Keratinocyte (primary cell): ENCODE measurements around the gene BATF2.

Source experiments
- CTCF ChIP-seq, 3 experiments: IDR thresholded peaks in 1 of 3; conservative IDR thresholded peaks in 1 of 3; optimal IDR thresholded peaks in 1 of 3; 2 replicates in 2 of 3; 3 replicates in 1 of 3; pipeline versions ENCODE3 to v1.5.1; 2011; ENCODE audit warnings: low read length in 3 of 3, mild to moderate bottlenecking in 3 of 3, moderate library complexity in 2 of 3, control low read depth in 1 of 3, inconsistent platforms in 1 of 3; ENCODE audit not compliant: insufficient read depth in 2 of 3; ENCODE audit errors: extremely low read depth in 1 of 3
- EZH2 ChIP-seq: IDR thresholded peaks from one replicate; pipeline ENCODE4 v1.6.1; 2012; ENCODE audit warnings: inconsistent platforms, mild to moderate bottlenecking, low read length, moderate library complexity

- no peak for TF ChIP-seq CTCF (optimal IDR thresholded peaks at IDR 0.05 in 1 of 3, IDR thresholded peaks at IDR 0.05 in 1 of 3, conservative IDR thresholded peaks at IDR 0.05 in 1 of 3; ENCODE audit: extremely low read depth in 1 of 3, insufficient read depth in 2 of 3, low read length in 3 of 3)
- no peak for TF ChIP-seq EZH2
Observed at GRCh38 chr11:64990222-64990923, 6.4 kb downstream of the BATF2 start.
